Measurements from ENCODE around the gene FRAT1. TPM values are rescaled to one million over a fixed set of nuclear protein-coding genes. Genes with fewer than 3 reads are reported as not detected.

The FRAT1 gene
- total RNA-seq, 1 donor from 2014 or later, result 4.2 TPM

GRCh38 chr10:97335188-97335619 lies 16.1 kb downstream of the FRAT1 start:
- no peak for TF ChIP-seq CTCF (IDR thresholded peaks at IDR 0.05; ENCODE audit: borderline replicate concordance)
- DNase-seq, result no peak
- peak overlapping the region; percentile 88 for H3K4me3 ChIP-seq
- no peaks in the 10 kb centered on the region for H3K27me3 ChIP-seq (ENCODE audit: low read depth)
- H3K4me1 ChIP-seq, result peaks cover 75% of the 10 kb centered on the region
- H3K27ac ChIP-seq (replicated peaks), result peak overlapping the region; percentile 97
- intact Hi-C loops (cut with micrococcal nuclease), result no loop called here
- H3K36me3 ChIP-seq, result peaks cover 5% of the 10 kb centered on the region
- H3K9me3 ChIP-seq (replicated peaks), result no peaks in the 10 kb centered on the region

- Histone ChIP-seq H3K9me3 (replicated peaks) (no peaks in the 10 kb centered on the region), H3K27ac (replicated peaks) (peak overlapping the region; percentile 69), H3K4me3 (no peak overlapping the region), H3K27me3 (ENCODE audit: low read depth) (no peaks in the 10 kb centered on the region), H3K4me1 (peaks cover 67% of the 10 kb centered on the region), H3K36me3 (no peaks in the 10 kb centered on the region)
- no peak for TF ChIP-seq CTCF (IDR thresholded peaks at IDR 0.05; ENCODE audit: borderline replicate concordance)
- intact Hi-C loops (cut with micrococcal nuclease), result no loop called here
- no peak for DNase-seq
Measured at GRCh38 chr10:97336006-97336405, 16.9 kb downstream of the FRAT1 start.

- peak overlapping the region; percentile 69 for H3K27ac ChIP-seq (replicated peaks)
- H3K27me3 ChIP-seq (ENCODE audit: low read depth), result no peaks in the 10 kb centered on the region
- DNase-seq, result no peak
- H3K36me3 ChIP-seq, result no peaks in the 10 kb centered on the region
- no peaks in the 10 kb centered on the region for H3K9me3 ChIP-seq (replicated peaks)
- intact Hi-C loops (cut with micrococcal nuclease), result no loop called here
- no peak overlapping the region for H3K4me3 ChIP-seq
- peaks cover 62% of the 10 kb centered on the region for H3K4me1 ChIP-seq
- TF ChIP-seq CTCF (IDR thresholded peaks at IDR 0.05; ENCODE audit: borderline replicate concordance), result no peak
Measured at GRCh38 chr10:97336446-97336845, 17.4 kb downstream of the FRAT1 start.

GRCh38 chr10:97336942-97337831 lies 18.1 kb downstream of the FRAT1 start:
- H3K4me1 ChIP-seq, result peaks cover 55% of the 10 kb centered on the region
- DNase-seq, result no peak
- H3K27ac ChIP-seq (replicated peaks), result peak overlapping the region; percentile 69
- peak overlapping the region; percentile 30 for H3K4me3 ChIP-seq
- no peaks in the 10 kb centered on the region for H3K27me3 ChIP-seq (ENCODE audit: low read depth)
- intact Hi-C loops (cut with micrococcal nuclease), result no loop called here
- H3K36me3 ChIP-seq, result no peaks in the 10 kb centered on the region
- no peaks in the 10 kb centered on the region for H3K9me3 ChIP-seq (replicated peaks)
- TF ChIP-seq CTCF (IDR thresholded peaks at IDR 0.05; ENCODE audit: borderline replicate concordance), result no peak

- DNase-seq, result no peak
- no peak for TF ChIP-seq CTCF (IDR thresholded peaks at IDR 0.05; ENCODE audit: borderline replicate concordance)
- Histone ChIP-seq H3K4me3 (no peak overlapping the region), H3K9me3 (replicated peaks) (no peaks in the 10 kb centered on the region), H3K27ac (replicated peaks) (peak overlapping the region; percentile 69), H3K27me3 (ENCODE audit: low read depth) (no peaks in the 10 kb centered on the region), H3K4me1 (peaks cover 46% of the 10 kb centered on the region), H3K36me3 (no peaks in the 10 kb centered on the region)
- intact Hi-C loops (cut with micrococcal nuclease), result no loop called here
Measured at GRCh38 chr10:97338041-97338440, 19.0 kb downstream of the FRAT1 start.

Measured in left ventricle myocardium inferior (tissue), 1 donor.